Measurements from ENCODE around the gene BPIFB2.
"Not testable (repeated sequence)": the region's sequence is repeated elsewhere in the genome, so short reads cannot be mapped to it uniquely, and the experiment has no call there.

BPIFB2 gene

GRCh38 chr20:32970973-32971300, 36.6 kb upstream of the BPIFB2 start:
- no peak for DNase-seq

- DNase-seq = no peak
These were observed 35.8 kb upstream of the BPIFB2 start for GRCh38 chr20:32971703-32972161.

- peak; percentile 73 for DNase-seq
These were observed 35.1 kb upstream of the BPIFB2 start for GRCh38 chr20:32972181-32973076.

- no peak for DNase-seq
These were observed 34.3 kb upstream of the BPIFB2 start for GRCh38 chr20:32973077-32973717.

GRCh38 chr20:32974204-32975064, 33.1 kb upstream of the BPIFB2 start:
- DNase-seq = not testable (repeated sequence)

- not testable (repeated sequence) for DNase-seq
These were observed 32.4 kb upstream of the BPIFB2 start for GRCh38 chr20:32975121-32975520.

- no peak for DNase-seq
These were observed 31.5 kb upstream of the BPIFB2 start for GRCh38 chr20:32975698-32976674.

- DNase-seq = no peak
These were observed 30.8 kb upstream of the BPIFB2 start for GRCh38 chr20:32976746-32977145.

- DNase-seq = no peak
These were observed 30.1 kb upstream of the BPIFB2 start for GRCh38 chr20:32977281-32978008.

- no peak for DNase-seq
These were observed 29.5 kb upstream of the BPIFB2 start for GRCh38 chr20:32978009-32978335.

- DNase-seq = no peak
These were observed 28.1 kb upstream of the BPIFB2 start for GRCh38 chr20:32979201-32979998.

- DNase-seq = no peak
These were observed 27.2 kb upstream of the BPIFB2 start for GRCh38 chr20:32980131-32980941.

- DNase-seq = no peak
These were observed 26.5 kb upstream of the BPIFB2 start for GRCh38 chr20:32980990-32981389.

- DNase-seq = no peak
These were observed 24.7 kb upstream of the BPIFB2 start for GRCh38 chr20:32982617-32983458.

GRCh38 chr20:32983459-32984112, 23.9 kb upstream of the BPIFB2 start:
- no peak for DNase-seq

- DNase-seq = no peak
These were observed 23.3 kb upstream of the BPIFB2 start for GRCh38 chr20:32984196-32984595.

- no peak for DNase-seq
These were observed 22.7 kb upstream of the BPIFB2 start for GRCh38 chr20:32984631-32985354.

Measured in T-helper 9 cell (primary cell).